Subcutaneous adipose tissue (tissue), 4 donors: ENCODE results near the gene TMEM150C. TPM values are rescaled to one million over a fixed set of nuclear protein-coding genes. Genes with fewer than 3 reads are reported as not detected.

Experiments
- CTCF ChIP-seq: fragments of 450-650 bp; IDR thresholded peaks from one replicate; pipeline ENCODE4 v1.5.1; 2016; ENCODE audit warnings: low read depth, mild to moderate bottlenecking, control low read depth, antibody characterized with exemption, moderate library complexity
- total RNA-seq, 4 donors: library from RNA; depleted of rRNA; stranded (reverse); fragments of >200 nt; gene quantifications; one replicate each; pipeline ENCODE4 v1.1.0, GENCODE V29; 2016

Gene TMEM150C
- total RNA-seq, 4 donors from 2014 or later = 24.6 to 39.9 (median 34.8) TPM

GRCh38 chr4:82594456-82594855 is 32.7 kb upstream of the TMEM150C start:
- TF ChIP-seq CTCF = no peak

GRCh38 chr4:82593411-82593810 is 31.6 kb upstream of the TMEM150C start:
- TF ChIP-seq CTCF = no peak

- no peak for TF ChIP-seq CTCF
These were observed 30.9 kb upstream of the TMEM150C start for GRCh38 chr4:82592639-82593038.

- no peak for TF ChIP-seq CTCF
These were observed 29.8 kb upstream of the TMEM150C start for GRCh38 chr4:82591592-82591991.

GRCh38 chr4:82589756-82590155 is 28.0 kb upstream of the TMEM150C start:
- no peak for TF ChIP-seq CTCF

GRCh38 chr4:82588771-82589270 is 27.0 kb upstream of the TMEM150C start:
- no peak for TF ChIP-seq CTCF

GRCh38 chr4:82587826-82588540 is 26.2 kb upstream of the TMEM150C start:
- no peak for TF ChIP-seq CTCF
